Measurements from ENCODE around the gene LHFPL3.

DNA sequence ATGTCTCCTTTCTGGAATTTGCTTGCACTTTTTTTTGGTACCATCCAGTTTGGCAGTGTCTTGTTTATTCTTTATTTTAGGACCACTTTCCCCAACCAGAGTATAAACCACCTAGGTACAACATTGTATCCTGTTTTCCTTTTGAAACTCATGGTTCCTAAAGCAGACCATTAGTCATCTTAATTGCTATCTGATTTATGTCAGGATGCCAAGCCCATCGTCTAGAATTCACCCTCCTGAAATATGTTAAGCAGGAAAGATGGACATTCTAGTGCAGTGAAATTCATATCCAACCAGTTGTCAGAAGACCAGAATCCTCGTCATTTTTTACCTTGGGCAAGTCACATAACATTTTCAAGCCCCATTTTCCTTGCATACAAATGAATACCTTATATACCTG lies 462.0 kb downstream of the LHFPL3 start:
- TF ChIP-seq ZFX (IDR thresholded peaks at IDR 0.05; ENCODE audit: borderline replicate concordance), result no peak
- TF ChIP-seq, protein P1, sequence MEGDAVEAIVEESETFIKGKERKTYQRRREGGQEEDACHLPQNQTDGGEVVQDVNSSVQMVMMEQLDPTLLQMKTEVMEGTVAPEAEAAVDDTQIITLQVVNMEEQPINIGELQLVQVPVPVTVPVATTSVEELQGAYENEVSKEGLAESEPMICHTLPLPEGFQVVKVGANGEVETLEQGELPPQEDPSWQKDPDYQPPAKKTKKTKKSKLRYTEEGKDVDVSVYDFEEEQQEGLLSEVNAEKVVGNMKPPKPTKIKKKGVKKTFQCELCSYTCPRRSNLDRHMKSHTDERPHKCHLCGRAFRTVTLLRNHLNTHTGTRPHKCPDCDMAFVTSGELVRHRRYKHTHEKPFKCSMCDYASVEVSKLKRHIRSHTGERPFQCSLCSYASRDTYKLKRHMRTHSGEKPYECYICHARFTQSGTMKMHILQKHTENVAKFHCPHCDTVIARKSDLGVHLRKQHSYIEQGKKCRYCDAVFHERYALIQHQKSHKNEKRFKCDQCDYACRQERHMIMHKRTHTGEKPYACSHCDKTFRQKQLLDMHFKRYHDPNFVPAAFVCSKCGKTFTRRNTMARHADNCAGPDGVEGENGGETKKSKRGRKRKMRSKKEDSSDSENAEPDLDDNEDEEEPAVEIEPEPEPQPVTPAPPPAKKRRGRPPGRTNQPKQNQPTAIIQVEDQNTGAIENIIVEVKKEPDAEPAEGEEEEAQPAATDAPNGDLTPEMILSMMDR (IDR thresholded peaks at IDR 0.05), result no peak
